ENCODE measurements around the gene AMOTL2.

Gene AMOTL2

GRCh38 chr3:134381076-134381475, 6.8 kb upstream of the AMOTL2 start:
- Histone ChIP-seq H3K9me3 (ENCODE audit: control insufficient read depth in 2 of 2, low read length in 2 of 2) (no peaks in the 10 kb centered on the region), H3K4me3 (ENCODE audit: low read length in 2 of 2) (no peak overlapping the region), H3K9ac (ENCODE audit: low read depth in 1 of 2, low read length in 2 of 2) (peak overlapping the region in 1 of 2 donors; percentile 3), H3K27ac (ENCODE audit: low read depth in 2 of 2, low read length in 2 of 2) (peak overlapping the region; percentile 61 to 71), H3K27me3 (ENCODE audit: control insufficient read depth in 2 of 2, insufficient read depth in 2 of 2, low read length in 2 of 2) (no peaks in the 10 kb centered on the region), H3K36me3 (ENCODE audit: control insufficient read depth in 2 of 2, insufficient read depth in 2 of 2, low read length in 2 of 2) (no peaks in the 10 kb centered on the region), H3K4me1 (ENCODE audit: control insufficient read depth in 2 of 2, insufficient read depth in 2 of 2, low read length in 2 of 2) (peaks cover 6 to 23% of the 10 kb centered on the region in 2 donors)

- no peak overlapping the region for H3K4me3 ChIP-seq (ENCODE audit: low read length in 2 of 2)
- peaks cover 12 to 31% of the 10 kb centered on the region in 2 donors for H3K4me1 ChIP-seq (ENCODE audit: control insufficient read depth in 2 of 2, insufficient read depth in 2 of 2, low read length in 2 of 2)
- peak overlapping the region in 1 of 2 donors; percentile 19 for H3K27ac ChIP-seq (ENCODE audit: low read depth in 2 of 2, low read length in 2 of 2)
- H3K9ac ChIP-seq (ENCODE audit: low read depth in 1 of 2, low read length in 2 of 2), result no peak overlapping the region
- no peaks in the 10 kb centered on the region for H3K9me3 ChIP-seq (ENCODE audit: control insufficient read depth in 2 of 2, low read length in 2 of 2)
- no peaks in the 10 kb centered on the region for H3K36me3 ChIP-seq (ENCODE audit: control insufficient read depth in 2 of 2, insufficient read depth in 2 of 2, low read length in 2 of 2)
- H3K27me3 ChIP-seq (ENCODE audit: control insufficient read depth in 2 of 2, insufficient read depth in 2 of 2, low read length in 2 of 2), result peaks cover 0 to 2% of the 10 kb centered on the region in 2 donors
These were observed 6.0 kb upstream of the AMOTL2 start for GRCh38 chr3:134380249-134380648.

- Histone ChIP-seq H3K9me3 (ENCODE audit: control insufficient read depth in 2 of 2, low read length in 2 of 2) (no peaks in the 10 kb centered on the region), H3K9ac (ENCODE audit: low read depth in 1 of 2, low read length in 2 of 2) (no peak overlapping the region), H3K4me1 (ENCODE audit: control insufficient read depth in 2 of 2, insufficient read depth in 2 of 2, low read length in 2 of 2) (peaks cover 18 to 37% of the 10 kb centered on the region in 2 donors), H3K4me3 (ENCODE audit: low read length in 2 of 2) (no peak overlapping the region), H3K36me3 (ENCODE audit: control insufficient read depth in 2 of 2, insufficient read depth in 2 of 2, low read length in 2 of 2) (no peaks in the 10 kb centered on the region), H3K27ac (ENCODE audit: low read depth in 2 of 2, low read length in 2 of 2) (no peak overlapping the region), H3K27me3 (ENCODE audit: control insufficient read depth in 2 of 2, insufficient read depth in 2 of 2, low read length in 2 of 2) (peaks cover 0 to 2% of the 10 kb centered on the region in 2 donors)
These were observed 4.6 kb upstream of the AMOTL2 start for GRCh38 chr3:134378818-134379217.

- Histone ChIP-seq H3K4me3 (ENCODE audit: low read length in 2 of 2) (no peak overlapping the region), H3K9me3 (ENCODE audit: control insufficient read depth in 2 of 2, low read length in 2 of 2) (no peaks in the 10 kb centered on the region), H3K9ac (ENCODE audit: low read depth in 1 of 2, low read length in 2 of 2) (no peak overlapping the region), H3K36me3 (ENCODE audit: control insufficient read depth in 2 of 2, insufficient read depth in 2 of 2, low read length in 2 of 2) (no peaks in the 10 kb centered on the region), H3K4me1 (ENCODE audit: control insufficient read depth in 2 of 2, insufficient read depth in 2 of 2, low read length in 2 of 2) (peaks cover 18 to 37% of the 10 kb centered on the region in 2 donors), H3K27ac (ENCODE audit: low read depth in 2 of 2, low read length in 2 of 2) (no peak overlapping the region), H3K27me3 (ENCODE audit: control insufficient read depth in 2 of 2, insufficient read depth in 2 of 2, low read length in 2 of 2) (peaks cover 0 to 2% of the 10 kb centered on the region in 2 donors)
These were observed 4.1 kb upstream of the AMOTL2 start for GRCh38 chr3:134378384-134378783.

GRCh38 chr3:134377896-134378295, 3.6 kb upstream of the AMOTL2 start:
- Histone ChIP-seq H3K9ac (ENCODE audit: low read depth in 1 of 2, low read length in 2 of 2) (no peak overlapping the region), H3K36me3 (ENCODE audit: control insufficient read depth in 2 of 2, insufficient read depth in 2 of 2, low read length in 2 of 2) (no peaks in the 10 kb centered on the region), H3K9me3 (ENCODE audit: control insufficient read depth in 2 of 2, low read length in 2 of 2) (no peaks in the 10 kb centered on the region), H3K4me1 (ENCODE audit: control insufficient read depth in 2 of 2, insufficient read depth in 2 of 2, low read length in 2 of 2) (peaks cover 21 to 39% of the 10 kb centered on the region in 2 donors), H3K27me3 (ENCODE audit: control insufficient read depth in 2 of 2, insufficient read depth in 2 of 2, low read length in 2 of 2) (peaks cover 0 to 2% of the 10 kb centered on the region in 2 donors), H3K27ac (ENCODE audit: low read depth in 2 of 2, low read length in 2 of 2) (no peak overlapping the region), H3K4me3 (ENCODE audit: low read length in 2 of 2) (no peak overlapping the region)

GRCh38 chr3:134376786-134377426, 2.7 kb upstream of the AMOTL2 start:
- peaks cover 21 to 33% of the 10 kb centered on the region in 2 donors for H3K4me1 ChIP-seq (ENCODE audit: control insufficient read depth in 2 of 2, insufficient read depth in 2 of 2, low read length in 2 of 2)
- peaks cover 0 to 2% of the 10 kb centered on the region in 2 donors for H3K27me3 ChIP-seq (ENCODE audit: control insufficient read depth in 2 of 2, insufficient read depth in 2 of 2, low read length in 2 of 2)

GRCh38 chr3:134376385-134376765, 2.1 kb upstream of the AMOTL2 start:
- no peak overlapping the region for H3K27ac ChIP-seq (ENCODE audit: low read depth in 2 of 2, low read length in 2 of 2)
- no peaks in the 10 kb centered on the region for H3K36me3 ChIP-seq (ENCODE audit: control insufficient read depth in 2 of 2, insufficient read depth in 2 of 2, low read length in 2 of 2)
- peaks cover 19 to 29% of the 10 kb centered on the region in 2 donors for H3K4me1 ChIP-seq (ENCODE audit: control insufficient read depth in 2 of 2, insufficient read depth in 2 of 2, low read length in 2 of 2)
- H3K27me3 ChIP-seq (ENCODE audit: control insufficient read depth in 2 of 2, insufficient read depth in 2 of 2, low read length in 2 of 2), result peaks cover 0 to 2% of the 10 kb centered on the region in 2 donors
- no peak overlapping the region for H3K4me3 ChIP-seq (ENCODE audit: low read length in 2 of 2)
- no peak overlapping the region for H3K9ac ChIP-seq (ENCODE audit: low read depth in 1 of 2, low read length in 2 of 2)
- no peaks in the 10 kb centered on the region for H3K9me3 ChIP-seq (ENCODE audit: control insufficient read depth in 2 of 2, low read length in 2 of 2)

More at GRCh38 chr3:134376786-134377426, 2.7 kb upstream of the AMOTL2 start:
- Histone ChIP-seq H3K36me3 (ENCODE audit: control insufficient read depth in 2 of 2, insufficient read depth in 2 of 2, low read length in 2 of 2) (no peaks in the 10 kb centered on the region), H3K4me3 (ENCODE audit: low read length in 2 of 2) (no peak overlapping the region), H3K9ac (ENCODE audit: low read depth in 1 of 2, low read length in 2 of 2) (no peak overlapping the region), H3K9me3 (ENCODE audit: control insufficient read depth in 2 of 2, low read length in 2 of 2) (no peaks in the 10 kb centered on the region), H3K27ac (ENCODE audit: low read depth in 2 of 2, low read length in 2 of 2) (no peak overlapping the region)

GRCh38 chr3:134375582-134376384, 1.5 kb upstream of the AMOTL2 start:
- Histone ChIP-seq H3K9me3 (ENCODE audit: control insufficient read depth in 2 of 2, low read length in 2 of 2) (no peaks in the 10 kb centered on the region), H3K4me1 (ENCODE audit: control insufficient read depth in 2 of 2, insufficient read depth in 2 of 2, low read length in 2 of 2) (peaks cover 21 to 27% of the 10 kb centered on the region in 2 donors), H3K4me3 (ENCODE audit: low read length in 2 of 2) (no peak overlapping the region), H3K27ac (ENCODE audit: low read depth in 2 of 2, low read length in 2 of 2) (no peak overlapping the region), H3K27me3 (ENCODE audit: control insufficient read depth in 2 of 2, insufficient read depth in 2 of 2, low read length in 2 of 2) (peaks cover 0 to 2% of the 10 kb centered on the region in 2 donors), H3K9ac (ENCODE audit: low read depth in 1 of 2, low read length in 2 of 2) (peak overlapping the region in 1 of 2 donors; percentile 83), H3K36me3 (ENCODE audit: control insufficient read depth in 2 of 2, insufficient read depth in 2 of 2, low read length in 2 of 2) (peaks cover 3 to 5% of the 10 kb centered on the region in 2 donors)

- H3K4me3 ChIP-seq (ENCODE audit: low read length in 2 of 2), result peak overlapping the region; percentile 76 to 78
- peak overlapping the region; percentile 90 to 91 for H3K27ac ChIP-seq (ENCODE audit: low read depth in 2 of 2, low read length in 2 of 2)
- H3K4me1 ChIP-seq (ENCODE audit: control insufficient read depth in 2 of 2, insufficient read depth in 2 of 2, low read length in 2 of 2), result peaks cover 23 to 27% of the 10 kb centered on the region in 2 donors
- peak overlapping the region; percentile 83 for H3K9ac ChIP-seq (ENCODE audit: low read depth in 1 of 2, low read length in 2 of 2)
- H3K27me3 ChIP-seq (ENCODE audit: control insufficient read depth in 2 of 2, insufficient read depth in 2 of 2, low read length in 2 of 2), result peaks cover 0 to 2% of the 10 kb centered on the region in 2 donors
- peaks cover 9% of the 10 kb centered on the region in 2 donors for H3K36me3 ChIP-seq (ENCODE audit: control insufficient read depth in 2 of 2, insufficient read depth in 2 of 2, low read length in 2 of 2)
- no peaks in the 10 kb centered on the region for H3K9me3 ChIP-seq (ENCODE audit: control insufficient read depth in 2 of 2, low read length in 2 of 2)
These were observed 739 bp upstream of the AMOTL2 start for GRCh38 chr3:134374791-134375581.

Measured in mucosa of rectum (tissue), 2 donors.